ENCODE results near the gene RIOK3.

DNA sequence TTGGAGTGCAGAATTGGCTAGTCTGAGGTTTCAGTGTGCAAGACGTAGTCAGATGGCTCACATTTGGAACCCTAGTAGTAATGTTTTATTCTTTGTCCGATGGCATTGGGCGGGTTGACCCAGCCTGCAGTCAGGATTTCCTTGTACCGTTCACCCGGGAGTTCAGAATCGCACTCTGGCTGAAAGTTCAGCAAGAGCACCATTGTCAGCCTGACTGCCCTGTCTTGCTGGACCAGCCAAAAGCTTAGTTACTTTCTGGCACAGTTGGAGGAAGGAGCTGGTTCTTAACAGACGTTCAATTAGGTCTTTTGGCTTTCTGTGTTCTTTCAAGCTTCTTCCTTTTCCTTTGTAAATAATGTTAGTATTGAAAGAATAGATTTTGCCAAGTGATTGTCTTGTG is 68.8 kb downstream of the RIOK3 start:
- TF ChIP-seq, protein P1, sequence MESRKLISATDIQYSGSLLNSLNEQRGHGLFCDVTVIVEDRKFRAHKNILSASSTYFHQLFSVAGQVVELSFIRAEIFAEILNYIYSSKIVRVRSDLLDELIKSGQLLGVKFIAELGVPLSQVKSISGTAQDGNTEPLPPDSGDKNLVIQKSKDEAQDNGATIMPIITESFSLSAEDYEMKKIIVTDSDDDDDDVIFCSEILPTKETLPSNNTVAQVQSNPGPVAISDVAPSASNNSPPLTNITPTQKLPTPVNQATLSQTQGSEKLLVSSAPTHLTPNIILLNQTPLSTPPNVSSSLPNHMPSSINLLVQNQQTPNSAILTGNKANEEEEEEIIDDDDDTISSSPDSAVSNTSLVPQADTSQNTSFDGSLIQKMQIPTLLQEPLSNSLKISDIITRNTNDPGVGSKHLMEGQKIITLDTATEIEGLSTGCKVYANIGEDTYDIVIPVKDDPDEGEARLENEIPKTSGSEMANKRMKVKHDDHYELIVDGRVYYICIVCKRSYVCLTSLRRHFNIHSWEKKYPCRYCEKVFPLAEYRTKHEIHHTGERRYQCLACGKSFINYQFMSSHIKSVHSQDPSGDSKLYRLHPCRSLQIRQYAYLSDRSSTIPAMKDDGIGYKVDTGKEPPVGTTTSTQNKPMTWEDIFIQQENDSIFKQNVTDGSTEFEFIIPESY (IDR thresholded peaks at IDR 0.05): no peak
- TF ChIP-seq, protein P2, sequence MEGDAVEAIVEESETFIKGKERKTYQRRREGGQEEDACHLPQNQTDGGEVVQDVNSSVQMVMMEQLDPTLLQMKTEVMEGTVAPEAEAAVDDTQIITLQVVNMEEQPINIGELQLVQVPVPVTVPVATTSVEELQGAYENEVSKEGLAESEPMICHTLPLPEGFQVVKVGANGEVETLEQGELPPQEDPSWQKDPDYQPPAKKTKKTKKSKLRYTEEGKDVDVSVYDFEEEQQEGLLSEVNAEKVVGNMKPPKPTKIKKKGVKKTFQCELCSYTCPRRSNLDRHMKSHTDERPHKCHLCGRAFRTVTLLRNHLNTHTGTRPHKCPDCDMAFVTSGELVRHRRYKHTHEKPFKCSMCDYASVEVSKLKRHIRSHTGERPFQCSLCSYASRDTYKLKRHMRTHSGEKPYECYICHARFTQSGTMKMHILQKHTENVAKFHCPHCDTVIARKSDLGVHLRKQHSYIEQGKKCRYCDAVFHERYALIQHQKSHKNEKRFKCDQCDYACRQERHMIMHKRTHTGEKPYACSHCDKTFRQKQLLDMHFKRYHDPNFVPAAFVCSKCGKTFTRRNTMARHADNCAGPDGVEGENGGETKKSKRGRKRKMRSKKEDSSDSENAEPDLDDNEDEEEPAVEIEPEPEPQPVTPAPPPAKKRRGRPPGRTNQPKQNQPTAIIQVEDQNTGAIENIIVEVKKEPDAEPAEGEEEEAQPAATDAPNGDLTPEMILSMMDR (IDR thresholded peaks at IDR 0.05; ENCODE audit: low read depth, low read length, missing input control): no peak
- TF ChIP-seq, protein P3, sequence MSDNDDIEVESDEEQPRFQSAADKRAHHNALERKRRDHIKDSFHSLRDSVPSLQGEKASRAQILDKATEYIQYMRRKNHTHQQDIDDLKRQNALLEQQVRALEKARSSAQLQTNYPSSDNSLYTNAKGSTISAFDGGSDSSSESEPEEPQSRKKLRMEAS (IDR thresholded peaks at IDR 0.05): no peak
- TF ChIP-seq TAF1 (conservative IDR thresholded peaks at IDR 0.05): no peak
- TF ChIP-seq YY1 (IDR thresholded peaks at IDR 0.05): no peak
- TF ChIP-seq RAD21 (IDR thresholded peaks at IDR 0.05): no peak
- TF ChIP-seq JUND (IDR thresholded peaks at IDR 0.05): no peak
- no peak for TF ChIP-seq FOXA2 (IDR thresholded peaks at IDR 0.05)

Measured in liver (tissue), 3 donors.